SH-SY5Y (cell line): Measurements from ENCODE around the gene TMEM250.

Experiments
- GATA2 ChIP-seq: IDR thresholded peaks from 2 replicates; pipeline ENCODE4 v1.6.1; 2011; ENCODE audit warnings: mild to moderate bottlenecking, low read depth, low read length
- GATA3 ChIP-seq: IDR thresholded peaks from 2 replicates; pipeline ENCODE4 v1.6.1; 2011; ENCODE audit warnings: low read depth, mild to moderate bottlenecking, low read length, moderate library complexity

- no peak for TF ChIP-seq GATA2
- TF ChIP-seq GATA3, result no peak
Observed at GRCh38 chr9:136099542-136099941, 19.1 kb downstream of the TMEM250 start.
